ENCODE results near the gene SEC14L3. TPM values are rescaled to one million over a fixed set of nuclear protein-coding genes. Genes with fewer than 3 reads are reported as not detected.
A peak's percentile ranks its signal among the peaks of the same experiment; 100 is the strongest.

The SEC14L3 gene
- total RNA-seq, 1 experiment from 2014 or later = not detected

- ChIA-PET CTCF (no interaction called here), POLR2A (no interaction called here)
- no peak overlapping the region for H3K4me3 Mint-ChIP-seq
These were observed 35.9 kb upstream of the SEC14L3 start for GRCh38 chr22:30507670-30508069.

GRCh38 chr22:30506507-30506968, 34.7 kb upstream of the SEC14L3 start:
- no peak for ATAC-seq
- CTCF ChIA-PET = no interaction called here
- no peak overlapping the region for H3K27ac Mint-ChIP-seq
- TF ChIP-seq MXD4 (CRISPR knock-in tag; IDR thresholded peaks at IDR 0.05; ENCODE audit: borderline replicate concordance) (no peak), ZNF512 (CRISPR knock-in tag; IDR thresholded peaks at IDR 0.05; ENCODE audit: borderline replicate concordance) (no peak), FOXJ3 (CRISPR knock-in tag; IDR thresholded peaks at IDR 0.05; ENCODE audit: borderline replicate concordance) (no peak), TEAD1 (CRISPR knock-in tag; IDR thresholded peaks at IDR 0.05) (no peak), KAT7 (CRISPR knock-in tag; IDR thresholded peaks at IDR 0.05; ENCODE audit: borderline replicate concordance) (no peak), SMAD4 (CRISPR knock-in tag; IDR thresholded peaks at IDR 0.05) (no peak), ATF2 (CRISPR knock-in tag; IDR thresholded peaks at IDR 0.05; ENCODE audit: borderline replicate concordance, low read depth) (no peak), CDX4 (CRISPR knock-in tag; IDR thresholded peaks at IDR 0.05; ENCODE audit: borderline replicate concordance) (no peak), NR2C2 (CRISPR knock-in tag; IDR thresholded peaks at IDR 0.05) (no peak), E2F5 (CRISPR knock-in tag; IDR thresholded peaks at IDR 0.05) (no peak), ZNF423 (CRISPR knock-in tag; IDR thresholded peaks at IDR 0.05) (no peak), ZNF425 (CRISPR knock-in tag; conservative IDR thresholded peaks at IDR 0.05) (no peak), PREB (CRISPR knock-in tag; IDR thresholded peaks at IDR 0.05; ENCODE audit: borderline replicate concordance) (no peak), GABPB1 (CRISPR knock-in tag; IDR thresholded peaks at IDR 0.05) (no peak), AFF4 (CRISPR knock-in tag; IDR thresholded peaks at IDR 0.05; ENCODE audit: borderline replicate concordance) (no peak), ARID4B (CRISPR knock-in tag; IDR thresholded peaks at IDR 0.05; ENCODE audit: borderline replicate concordance) (no peak)

More at GRCh38 chr22:30507670-30508069, 35.9 kb upstream of the SEC14L3 start:
- H3K27ac Mint-ChIP-seq = no peak overlapping the region
- H3K27me3 Mint-ChIP-seq (ENCODE audit: low read depth) = peaks cover 9% of the 10 kb centered on the region
- no peaks in the 10 kb centered on the region for H3K36me3 Mint-ChIP-seq
- no peak for DNase-seq (ENCODE audit: low spot score)
- H3K4me1 Mint-ChIP-seq = no peaks in the 10 kb centered on the region
- ATAC-seq = no peak
- peaks cover 4% of the 10 kb centered on the region for H3K9me3 Mint-ChIP-seq
- TF ChIP-seq HMGA2 (CRISPR knock-in tag; IDR thresholded peaks at IDR 0.05) (peak; percentile 92), NFYB (CRISPR knock-in tag; conservative IDR thresholded peaks at IDR 0.05; ENCODE audit: low read depth) (no peak)

More at GRCh38 chr22:30506507-30506968, 34.7 kb upstream of the SEC14L3 start:
- DNase-seq (ENCODE audit: low spot score) = no peak
- POLR2A ChIA-PET = no interaction called here
- Mint-ChIP-seq H3K9me3 (no peaks in the 10 kb centered on the region), H3K27me3 (ENCODE audit: low read depth) (peaks cover 9% of the 10 kb centered on the region), H3K4me1 (no peaks in the 10 kb centered on the region), H3K36me3 (no peaks in the 10 kb centered on the region), H3K4me3 (no peak overlapping the region)

Measured in WTC11 (cell line).